HG02623 (cell line): ENCODE measurements around the gene UBE2J2.

Source experiments
- ATAC-seq: cut with Tn5 transposase; IDR thresholded peaks from one replicate; pipeline ENCODE4 v1.9.1; 2021; ENCODE audit warnings: moderate library complexity; ENCODE audit not compliant: unreplicated experiment

UBE2J2 gene

DNA sequence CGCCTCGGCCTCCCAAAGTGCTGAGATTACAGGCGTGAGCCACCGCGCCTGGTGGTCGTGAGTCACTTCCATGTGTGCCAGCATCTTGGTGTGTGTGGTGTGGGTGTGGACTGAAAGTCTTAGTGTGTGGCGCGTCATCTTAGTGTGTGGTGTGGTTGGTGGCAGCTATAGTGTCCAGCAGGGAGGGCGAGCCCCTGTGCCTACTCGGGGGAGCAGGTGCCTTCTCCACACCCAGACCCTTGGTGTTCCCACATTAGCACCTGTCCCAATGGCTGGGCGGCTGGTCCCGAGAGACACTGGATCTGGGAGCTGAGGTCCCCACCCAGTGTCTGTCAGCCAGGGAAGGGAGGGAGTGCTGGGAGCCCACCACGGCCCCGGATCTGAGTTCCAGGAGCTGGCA, 9.3 kb upstream of the UBE2J2 start:
- ATAC-seq, result no peak

DNA sequence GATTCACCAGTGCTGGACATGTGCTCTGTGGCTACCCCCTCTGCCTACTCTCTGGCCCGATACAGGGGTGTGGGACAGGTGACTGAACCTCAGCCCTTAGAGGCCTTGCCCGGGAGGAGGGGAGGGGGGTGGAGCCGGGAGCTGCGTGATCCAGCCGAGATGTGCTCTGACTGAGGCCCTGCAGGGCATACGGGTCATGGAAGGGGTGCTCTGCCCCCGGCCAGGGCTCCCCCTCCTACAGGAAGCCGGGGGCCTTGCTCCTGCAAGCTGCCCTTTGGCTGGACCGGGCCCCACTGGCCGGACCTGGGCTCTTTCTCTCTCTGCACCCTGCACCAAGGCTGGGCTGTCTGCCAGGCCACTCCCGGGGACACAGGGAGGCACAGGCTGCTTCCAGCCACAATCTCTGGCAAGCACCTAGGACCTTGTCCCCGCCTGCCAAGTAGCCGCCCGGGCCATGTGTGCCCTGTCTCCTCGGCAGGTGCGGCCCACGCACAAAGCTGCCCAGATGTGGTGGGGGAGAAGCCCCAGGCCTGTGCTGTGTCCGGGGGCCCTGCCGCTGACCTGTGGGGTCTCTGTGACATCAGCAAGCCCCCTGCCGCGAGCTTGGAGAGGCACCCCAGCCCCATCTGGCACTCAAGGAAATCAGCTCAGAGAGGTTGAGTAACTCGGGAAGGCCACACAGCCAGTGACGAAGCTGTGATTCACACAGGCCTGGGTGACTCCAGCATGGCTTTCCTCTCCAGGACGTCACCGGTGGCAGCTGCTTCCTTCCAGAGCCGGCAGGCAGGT, 8.1 kb upstream of the UBE2J2 start:
- no peak for ATAC-seq

DNA sequence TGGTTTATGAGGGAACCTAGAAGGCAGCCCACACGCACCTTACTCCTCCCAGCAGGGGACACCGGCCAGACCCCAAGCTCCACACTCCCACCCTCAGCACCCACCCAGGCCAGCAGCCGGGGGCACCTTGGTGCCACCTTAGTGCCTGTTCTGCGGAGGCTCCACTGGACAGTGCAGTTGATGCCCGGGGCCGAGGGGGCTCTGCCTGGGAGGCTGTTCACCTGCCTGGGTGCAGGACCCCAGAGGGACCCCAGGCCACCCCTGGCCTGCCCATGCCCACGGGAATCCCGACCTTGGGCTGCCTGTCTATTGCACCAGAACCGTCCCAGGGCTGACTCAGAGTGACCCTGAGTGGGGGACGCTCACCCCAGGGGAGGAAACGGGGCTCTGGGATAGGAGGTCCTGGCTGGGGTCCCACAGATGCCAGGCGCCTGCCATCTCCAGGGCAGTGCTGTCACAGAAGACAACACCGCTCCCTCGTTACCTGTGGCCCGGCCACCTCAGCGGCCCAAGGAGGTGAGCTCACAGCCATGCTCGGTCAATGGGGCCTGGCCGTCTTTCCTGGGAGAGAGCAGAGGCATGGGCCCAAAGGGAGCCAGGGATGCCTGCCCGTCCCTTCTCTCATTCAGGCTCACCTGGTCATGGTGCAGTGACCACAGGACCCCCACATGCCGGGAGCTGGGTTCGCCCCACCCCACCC, 7.3 kb upstream of the UBE2J2 start:
- no peak for ATAC-seq

- ATAC-seq, result no peak
These were observed 5.4 kb upstream of the UBE2J2 start for GRCh38 chr1:1279028-1279427.

DNA sequence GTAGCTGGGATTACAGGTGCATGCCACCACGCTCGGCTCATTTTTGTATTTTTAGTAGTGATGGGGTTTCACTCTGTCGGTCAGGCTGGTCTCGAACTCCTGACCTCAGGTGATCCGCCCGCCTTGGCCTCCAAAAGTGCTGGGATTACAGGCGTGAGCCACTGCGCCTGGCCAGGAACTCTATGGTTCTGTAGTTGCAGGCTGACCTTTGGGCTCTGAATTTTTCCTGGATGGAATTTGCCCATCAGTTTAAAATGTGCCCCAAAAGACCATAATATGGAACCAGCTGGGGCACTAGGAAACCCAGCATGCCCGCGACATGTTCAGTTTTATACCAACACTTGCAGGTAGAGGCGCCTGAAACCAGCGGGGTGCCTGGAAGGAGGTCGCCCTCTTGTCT, 5.0 kb upstream of the UBE2J2 start:
- no peak for ATAC-seq

DNA sequence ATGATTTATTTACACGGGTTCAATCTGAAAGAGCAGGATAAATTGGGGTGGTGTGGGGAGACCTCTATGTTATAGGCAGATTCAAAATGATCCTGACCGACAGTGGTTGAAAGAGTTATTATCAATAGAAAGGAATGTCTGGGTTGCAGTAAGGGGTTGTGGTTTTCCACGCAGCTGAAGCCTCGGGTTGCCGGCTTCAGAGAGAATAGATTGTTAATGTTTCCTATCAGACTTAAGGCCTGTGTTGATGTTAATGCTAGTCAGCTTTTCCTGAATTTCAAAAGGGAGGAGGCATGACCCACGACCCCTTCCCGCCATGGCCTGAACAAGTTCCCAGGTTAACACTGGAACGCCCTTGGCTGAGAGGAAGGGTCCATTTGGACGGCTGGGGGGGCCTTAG, 2.2 kb upstream of the UBE2J2 start:
- no peak for ATAC-seq

GRCh38 chr1:1274931-1275431, 1.3 kb upstream of the UBE2J2 start:
- ATAC-seq, result no peak

GRCh38 chr1:1274299-1274930, 761 bp upstream of the UBE2J2 start:
- ATAC-seq, result no peak

DNA sequence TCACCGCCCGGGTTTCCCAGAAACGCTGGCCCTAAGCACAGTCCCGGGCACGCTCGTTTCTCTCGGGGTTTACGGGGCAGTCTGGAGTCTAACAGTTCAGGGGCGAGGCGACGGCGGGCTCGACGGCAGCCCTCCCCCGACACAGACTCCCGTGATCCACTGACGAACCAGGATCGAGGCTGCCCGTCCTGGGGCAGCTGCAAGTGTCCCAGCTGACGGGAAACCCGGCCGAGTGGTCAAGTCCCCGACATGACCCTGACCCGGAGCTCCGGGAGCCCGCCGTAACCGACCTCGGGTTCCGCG, 494 bp downstream of the UBE2J2 start:
- peak; percentile 7 for ATAC-seq

GRCh38 chr1:1272341-1273208, 1.1 kb downstream of the UBE2J2 start:
- no peak for ATAC-seq

DNA sequence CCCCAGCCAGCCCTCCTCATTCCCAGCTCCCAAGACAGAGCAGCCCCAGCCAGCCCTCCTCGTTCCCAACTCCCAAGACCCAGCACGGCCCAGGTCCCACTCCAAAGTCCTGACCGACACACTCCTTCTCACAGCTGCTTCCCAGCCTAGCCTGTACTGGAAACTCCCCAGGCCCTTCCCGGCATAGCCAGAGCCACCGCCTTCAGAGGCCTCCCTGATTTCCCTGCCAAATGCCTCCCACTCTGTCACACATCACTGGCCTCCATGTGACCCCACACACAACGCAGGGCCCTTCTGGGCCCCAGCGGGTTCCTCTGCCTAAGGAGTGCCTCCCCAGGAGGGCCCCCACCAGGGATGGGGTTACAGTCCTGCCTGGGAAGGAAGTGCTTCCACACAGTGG, 2.8 kb downstream of the UBE2J2 start:
- ATAC-seq, result no peak

- no peak for ATAC-seq
These were observed 5.4 kb downstream of the UBE2J2 start for GRCh38 chr1:1268284-1268682.

- ATAC-seq, result no peak
These were observed 6.0 kb downstream of the UBE2J2 start for GRCh38 chr1:1267488-1268283.

DNA sequence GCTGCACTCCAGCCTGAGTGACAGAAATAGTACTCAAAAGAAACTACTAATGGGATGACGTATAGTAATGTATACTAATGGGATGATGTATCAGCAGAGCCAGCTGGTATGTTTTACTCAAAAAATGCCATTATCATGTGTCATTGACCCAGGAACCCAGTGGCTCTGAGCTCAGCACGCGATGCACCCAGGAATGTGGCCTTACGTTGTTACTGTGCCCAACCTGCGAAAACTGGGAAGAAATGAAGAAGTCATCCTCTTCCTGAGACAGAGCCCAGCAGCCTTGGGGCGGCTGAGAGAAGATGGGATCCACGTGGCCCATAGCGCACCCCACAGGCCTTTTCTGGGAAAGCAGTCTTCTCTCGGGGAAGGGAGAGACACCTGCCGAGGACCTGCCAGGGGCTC, 8.8 kb downstream of the UBE2J2 start:
- no peak for ATAC-seq

GRCh38 chr1:1264026-1264425, 9.6 kb downstream of the UBE2J2 start:
- no peak for ATAC-seq

DNA sequence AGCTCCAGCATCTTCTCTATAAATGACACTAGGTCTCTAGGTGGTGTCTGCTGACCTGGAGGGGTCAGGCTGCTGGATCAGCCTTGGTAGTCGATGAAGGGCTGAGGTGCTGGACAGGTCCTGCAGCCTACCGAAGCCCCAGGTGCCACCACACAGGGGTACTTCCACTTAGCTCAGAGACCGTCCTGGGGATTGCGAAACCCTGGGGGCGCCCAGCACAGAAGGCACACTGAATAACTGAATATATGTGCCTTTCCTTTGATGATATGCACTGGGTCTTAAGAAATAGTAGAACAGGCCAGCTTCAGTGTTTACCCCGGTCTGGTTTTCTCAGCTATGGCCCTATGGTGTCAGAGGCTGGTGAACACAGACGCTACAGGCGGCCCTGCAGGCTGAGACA, 10.9 kb downstream of the UBE2J2 start:
- ATAC-seq, result no peak

GRCh38 chr1:1262071-1262470, 11.6 kb downstream of the UBE2J2 start:
- ATAC-seq, result no peak

- no peak for ATAC-seq
These were observed 12.7 kb downstream of the UBE2J2 start for GRCh38 chr1:1260843-1261560.

DNA sequence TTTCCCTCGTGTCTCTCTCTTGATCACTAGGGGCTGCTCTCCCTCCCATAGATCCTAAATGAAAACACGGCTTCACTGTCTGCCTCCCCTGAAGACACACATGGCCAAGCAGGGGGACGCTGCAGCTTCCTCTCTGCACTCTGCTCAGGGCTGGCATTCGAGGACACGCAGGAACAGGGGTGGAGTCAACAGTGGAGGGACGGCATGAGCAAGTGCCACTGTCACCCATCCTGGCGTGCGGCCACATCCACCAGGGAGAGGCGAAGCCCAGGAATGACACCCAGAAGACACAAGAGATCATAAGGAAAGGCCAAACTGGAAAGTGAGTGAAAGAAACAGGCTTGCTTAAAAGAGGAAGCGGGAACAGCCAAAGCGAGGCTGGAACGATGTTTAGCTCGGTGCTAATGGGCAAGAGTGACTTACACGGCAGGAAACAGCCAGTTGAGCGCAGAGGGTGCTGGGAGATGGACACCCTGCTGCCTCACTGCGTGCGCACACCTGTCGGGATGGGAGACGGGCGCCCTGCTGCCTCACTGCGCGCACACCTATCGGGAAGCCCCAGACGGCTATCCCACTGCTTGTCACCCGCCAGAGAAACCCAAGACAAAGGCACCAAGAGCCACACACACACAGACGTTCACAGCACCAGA, 13.6 kb downstream of the UBE2J2 start:
- ATAC-seq, result no peak
